ENCODE results near the gene TMC5. TPM values are rescaled to one million over a fixed set of nuclear protein-coding genes. Genes with fewer than 3 reads are reported as not detected.

The TMC5 gene
- polyA plus RNA-seq, 3 donors: not detected

DNA sequence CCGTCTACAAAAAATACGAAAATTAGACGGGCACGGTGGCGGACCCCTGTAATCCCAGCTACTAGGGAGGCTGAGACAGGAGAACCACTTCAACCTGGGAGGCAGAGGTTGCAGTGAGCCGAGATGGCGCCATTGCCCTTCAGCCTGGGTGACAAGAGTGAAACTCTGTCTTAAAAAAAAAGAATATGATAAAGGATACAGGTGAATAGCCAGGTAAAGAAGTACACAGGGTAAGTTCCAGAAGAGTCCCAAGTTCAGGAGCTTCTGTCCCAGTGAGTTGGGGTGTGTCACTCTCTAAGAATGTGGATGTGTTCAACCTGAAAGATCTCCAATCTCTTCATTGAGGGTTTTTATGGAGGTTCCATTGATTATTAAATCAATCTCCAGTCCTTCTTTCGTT, 6.8 kb downstream of the TMC5 start:
- TF ChIP-seq, protein P1, sequence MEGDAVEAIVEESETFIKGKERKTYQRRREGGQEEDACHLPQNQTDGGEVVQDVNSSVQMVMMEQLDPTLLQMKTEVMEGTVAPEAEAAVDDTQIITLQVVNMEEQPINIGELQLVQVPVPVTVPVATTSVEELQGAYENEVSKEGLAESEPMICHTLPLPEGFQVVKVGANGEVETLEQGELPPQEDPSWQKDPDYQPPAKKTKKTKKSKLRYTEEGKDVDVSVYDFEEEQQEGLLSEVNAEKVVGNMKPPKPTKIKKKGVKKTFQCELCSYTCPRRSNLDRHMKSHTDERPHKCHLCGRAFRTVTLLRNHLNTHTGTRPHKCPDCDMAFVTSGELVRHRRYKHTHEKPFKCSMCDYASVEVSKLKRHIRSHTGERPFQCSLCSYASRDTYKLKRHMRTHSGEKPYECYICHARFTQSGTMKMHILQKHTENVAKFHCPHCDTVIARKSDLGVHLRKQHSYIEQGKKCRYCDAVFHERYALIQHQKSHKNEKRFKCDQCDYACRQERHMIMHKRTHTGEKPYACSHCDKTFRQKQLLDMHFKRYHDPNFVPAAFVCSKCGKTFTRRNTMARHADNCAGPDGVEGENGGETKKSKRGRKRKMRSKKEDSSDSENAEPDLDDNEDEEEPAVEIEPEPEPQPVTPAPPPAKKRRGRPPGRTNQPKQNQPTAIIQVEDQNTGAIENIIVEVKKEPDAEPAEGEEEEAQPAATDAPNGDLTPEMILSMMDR (IDR thresholded peaks at IDR 0.05): no peak

DNA sequence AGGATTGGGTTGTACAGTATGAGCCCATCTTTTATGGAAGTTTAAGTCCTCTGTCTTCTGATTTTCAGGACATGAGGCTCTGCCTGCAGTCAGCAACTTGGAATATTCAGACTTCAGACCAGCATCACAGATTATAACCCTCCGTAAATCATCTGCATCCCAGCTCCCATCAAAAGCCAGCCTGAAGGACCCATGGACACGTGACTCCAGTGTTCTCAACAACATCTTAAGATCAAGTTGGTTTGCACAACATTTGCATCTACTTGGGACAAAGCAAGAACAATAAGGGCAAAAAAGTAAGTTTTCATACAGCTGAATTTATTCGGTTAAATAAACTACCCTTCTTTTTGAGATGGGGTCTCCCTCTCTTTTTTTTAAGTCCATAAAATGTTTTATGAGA, 12.7 kb downstream of the TMC5 start:
- Histone ChIP-seq H3K9me3 (replicated peaks in 1 of 2; ENCODE audit: control insufficient read depth in 1 of 2, insufficient read depth in 1 of 2, low read length in 2 of 2) (no peaks in the 10 kb centered on the region), H3K4me1 (ENCODE audit: control insufficient read depth in 1 of 2, insufficient read depth in 2 of 2, low read length in 2 of 2) (peaks cover 0 to 2% of the 10 kb centered on the region in 2 donors), H3K4me2 (replicated peaks; ENCODE audit: extremely low read depth, low read length, poor library complexity, severe bottlenecking) (no peak overlapping the region), H3K27ac (ENCODE audit: low read depth in 1 of 2, low read length in 2 of 2) (no peak overlapping the region), H3K9ac (ENCODE audit: insufficient read depth, low read length, poor library complexity, severe bottlenecking) (no peak overlapping the region), H3K27me3 (ENCODE audit: control insufficient read depth in 2 of 2, insufficient read depth in 2 of 2, low read length in 2 of 2) (no peaks in the 10 kb centered on the region), H4K20me1 (ENCODE audit: insufficient read depth, low read length) (no peaks in the 10 kb centered on the region), H3K4me3 (replicated peaks in 1 of 3; ENCODE audit: low read depth in 2 of 3, low read length in 3 of 3) (no peak overlapping the region), H3K79me2 (ENCODE audit: insufficient read depth, low read length) (no peaks in the 10 kb centered on the region), H2AFZ (ENCODE audit: insufficient read depth, low read depth, low read length, poor library complexity, severe bottlenecking) (no peak overlapping the region), H3K36me3 (replicated peaks in 1 of 2; ENCODE audit: control insufficient read depth in 1 of 2, insufficient read depth in 2 of 2, low read length in 2 of 2) (no peaks in the 10 kb centered on the region)
- peaks cover 4% of the 10 kb centered on the region for H3K4me1 Mint-ChIP-seq
- no peaks in the 10 kb centered on the region for H3K36me3 Mint-ChIP-seq
- H3K4me3 Mint-ChIP-seq: no peak overlapping the region
- TF ChIP-seq, protein P1 (IDR thresholded peaks at IDR 0.05): no peak
- H3K27ac Mint-ChIP-seq: no peak overlapping the region
- WGBS (ENCODE audit: insufficient coverage): 95% methylated on average over 2 of the region's 3 CpGs
- no peak for DNase-seq
- H3K27me3 Mint-ChIP-seq (ENCODE audit: low read depth in 3 of 3): peaks cover 7 to 9% (median 8%) of the 10 kb centered on the region in 3 donors
- H3K9me3 Mint-ChIP-seq: peaks cover 0 to 5% (median 0%) of the 10 kb centered on the region in 7 donors
- intact Hi-C loops (cut with micrococcal nuclease): no loop called here

More for the DNA sequence above, 6.8 kb downstream of the TMC5 start:
- no peak overlapping the region for H2AFZ ChIP-seq (ENCODE audit: insufficient read depth, low read depth, low read length, poor library complexity, severe bottlenecking)
- H3K79me2 ChIP-seq (ENCODE audit: insufficient read depth, low read length): no peaks in the 10 kb centered on the region
- peaks cover 5 to 8% (median 5%) of the 10 kb centered on the region in 3 donors for H3K27me3 Mint-ChIP-seq (ENCODE audit: low read depth in 3 of 3)
- no peak overlapping the region for H3K9ac ChIP-seq (ENCODE audit: insufficient read depth, low read length, poor library complexity, severe bottlenecking)
- no peak overlapping the region for H3K27ac ChIP-seq (ENCODE audit: low read depth in 1 of 2, low read length in 2 of 2)
- H3K36me3 ChIP-seq (replicated peaks in 1 of 2; ENCODE audit: control insufficient read depth in 1 of 2, insufficient read depth in 2 of 2, low read length in 2 of 2): no peaks in the 10 kb centered on the region
- no peaks in the 10 kb centered on the region for H3K9me3 ChIP-seq (replicated peaks in 1 of 2; ENCODE audit: control insufficient read depth in 1 of 2, insufficient read depth in 1 of 2, low read length in 2 of 2)
- H3K27me3 ChIP-seq (ENCODE audit: control insufficient read depth in 2 of 2, insufficient read depth in 2 of 2, low read length in 2 of 2): no peaks in the 10 kb centered on the region
- intact Hi-C loops (cut with micrococcal nuclease): no loop called here
- H3K4me3 Mint-ChIP-seq: no peak overlapping the region
- no peaks in the 10 kb centered on the region for H3K4me1 ChIP-seq (ENCODE audit: control insufficient read depth in 1 of 2, insufficient read depth in 2 of 2, low read length in 2 of 2)
- no peak overlapping the region for H3K4me3 ChIP-seq (replicated peaks in 1 of 3; ENCODE audit: low read depth in 2 of 3, low read length in 3 of 3)
- no peak for DNase-seq
- H3K36me3 Mint-ChIP-seq: no peaks in the 10 kb centered on the region
- no peaks in the 10 kb centered on the region for H3K4me1 Mint-ChIP-seq
- peaks cover 2 to 11% (median 3%) of the 10 kb centered on the region in 7 donors for H3K9me3 Mint-ChIP-seq
- H3K4me2 ChIP-seq (replicated peaks; ENCODE audit: extremely low read depth, low read length, poor library complexity, severe bottlenecking): no peak overlapping the region
- WGBS (ENCODE audit: insufficient coverage): 92% methylated on average over 7 of the region's 8 CpGs
- no peaks in the 10 kb centered on the region for H4K20me1 ChIP-seq (ENCODE audit: insufficient read depth, low read length)
- H3K27ac Mint-ChIP-seq: peak overlapping the region in 1 of 7 donors; percentile 30

Measured in CD14-positive monocyte (primary cell).